NCI-H1694 (cell line): Measurements from ENCODE around the gene NDUFAF8.

Experiments used
- DNase-seq: peaks from one replicate; lab custom pipeline; 2025; lab: John Stamatoyannopoulos, UW

The NDUFAF8 gene

GRCh38 chr17:81239714-81240555 is 817 bp downstream of the NDUFAF8 start:
- no peak for DNase-seq

- DNase-seq: no peak
Measured at GRCh38 chr17:81240761-81241160, 1.6 kb downstream of the NDUFAF8 start.

- DNase-seq: no peak
Measured at GRCh38 chr17:81241203-81241602, 2.1 kb downstream of the NDUFAF8 start.

DNA sequence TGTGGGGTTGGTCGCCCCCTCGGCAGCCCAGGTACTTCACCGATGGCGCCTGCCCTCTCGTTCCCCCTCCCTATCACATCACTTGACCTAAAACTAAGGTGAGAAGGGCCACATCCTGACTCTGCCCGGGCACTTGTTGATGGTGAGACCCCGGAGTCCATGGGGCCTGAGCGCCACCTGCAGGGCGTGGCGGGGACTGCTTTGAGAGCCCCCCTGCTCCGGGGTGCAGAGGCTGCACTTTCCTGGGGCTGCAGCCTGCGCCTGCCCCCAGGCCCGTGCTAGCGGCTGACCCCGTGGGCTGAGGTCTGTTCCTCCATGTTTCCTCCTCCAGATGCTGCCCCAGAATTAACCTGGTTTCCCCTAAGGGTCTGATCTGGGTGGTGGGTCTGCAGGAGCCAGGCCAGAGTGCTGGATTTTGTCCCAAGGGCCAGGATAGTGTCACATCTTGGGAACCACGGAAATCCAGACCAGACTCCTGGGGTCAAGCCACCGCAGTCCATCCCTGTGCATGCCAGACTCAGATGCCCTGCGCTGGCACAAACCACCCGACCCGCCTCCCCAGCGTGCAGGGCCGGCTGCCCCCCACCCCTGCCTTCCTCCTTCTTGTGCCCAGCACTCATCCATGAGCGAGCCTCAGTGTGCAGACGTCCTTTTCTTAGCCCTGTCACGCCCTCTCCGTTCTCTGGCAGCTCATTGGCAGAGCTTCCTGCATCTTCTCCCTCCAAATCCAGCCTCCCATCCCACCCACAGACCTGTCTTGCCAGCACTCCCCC is 2.7 kb downstream of the NDUFAF8 start:
- DNase-seq: peak; percentile 25

- DNase-seq: no peak
Measured at GRCh38 chr17:81242421-81243332, 3.6 kb downstream of the NDUFAF8 start.

DNA sequence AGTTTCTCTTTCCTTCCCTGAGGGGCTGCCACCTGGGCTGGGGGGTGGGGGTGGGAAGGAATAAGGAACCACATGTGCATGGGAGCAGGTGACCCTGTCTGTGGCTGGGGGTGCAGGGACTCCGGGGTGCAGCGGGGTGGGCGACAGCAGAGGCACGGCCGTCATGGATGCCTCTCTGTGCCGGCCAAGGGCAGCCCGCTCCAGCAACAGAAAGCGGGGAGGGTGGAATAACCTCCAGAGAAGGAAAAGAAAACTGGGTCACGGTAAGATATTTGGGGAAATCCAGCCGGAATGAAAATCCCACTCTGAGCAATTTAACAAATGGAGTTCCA is 4.2 kb downstream of the NDUFAF8 start:
- no peak for DNase-seq

- DNase-seq: no peak
Measured at GRCh38 chr17:81244358-81245023, 5.4 kb downstream of the NDUFAF8 start.

DNA sequence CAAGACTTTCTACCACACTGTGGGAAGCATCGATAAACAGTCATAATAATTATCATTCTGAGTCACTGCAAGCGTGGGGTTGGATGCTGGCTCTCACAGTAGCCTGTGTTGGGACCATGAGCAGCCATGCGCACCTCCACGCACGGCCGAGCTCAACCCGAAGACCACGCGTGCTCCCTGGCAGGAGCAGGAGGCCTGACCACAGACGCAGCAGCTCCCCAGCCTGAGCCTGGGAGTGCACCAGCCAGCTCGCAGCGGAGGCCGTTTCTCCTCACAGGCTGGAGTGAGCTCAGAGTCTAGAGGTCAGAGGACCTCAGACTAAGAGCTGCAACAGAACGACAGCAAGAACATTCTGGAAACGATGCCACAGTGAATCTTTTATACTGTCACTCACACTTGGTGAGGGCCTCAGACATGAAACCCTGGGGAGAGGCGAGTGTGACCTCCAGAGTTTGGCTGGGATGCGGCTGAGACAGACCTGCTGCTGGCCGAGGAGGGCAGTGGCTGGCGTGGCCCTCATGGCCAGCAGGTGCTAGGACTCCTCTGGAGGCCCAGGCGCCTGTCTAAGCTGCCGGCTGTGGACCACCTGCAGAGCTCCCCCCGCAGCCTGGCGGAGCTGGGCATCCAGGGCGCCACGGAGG is 6.0 kb downstream of the NDUFAF8 start:
- DNase-seq: no peak

GRCh38 chr17:81245665-81246342 is 6.7 kb downstream of the NDUFAF8 start:
- no peak for DNase-seq

- DNase-seq: no peak
Measured at GRCh38 chr17:81246343-81246670, 7.2 kb downstream of the NDUFAF8 start.

DNA sequence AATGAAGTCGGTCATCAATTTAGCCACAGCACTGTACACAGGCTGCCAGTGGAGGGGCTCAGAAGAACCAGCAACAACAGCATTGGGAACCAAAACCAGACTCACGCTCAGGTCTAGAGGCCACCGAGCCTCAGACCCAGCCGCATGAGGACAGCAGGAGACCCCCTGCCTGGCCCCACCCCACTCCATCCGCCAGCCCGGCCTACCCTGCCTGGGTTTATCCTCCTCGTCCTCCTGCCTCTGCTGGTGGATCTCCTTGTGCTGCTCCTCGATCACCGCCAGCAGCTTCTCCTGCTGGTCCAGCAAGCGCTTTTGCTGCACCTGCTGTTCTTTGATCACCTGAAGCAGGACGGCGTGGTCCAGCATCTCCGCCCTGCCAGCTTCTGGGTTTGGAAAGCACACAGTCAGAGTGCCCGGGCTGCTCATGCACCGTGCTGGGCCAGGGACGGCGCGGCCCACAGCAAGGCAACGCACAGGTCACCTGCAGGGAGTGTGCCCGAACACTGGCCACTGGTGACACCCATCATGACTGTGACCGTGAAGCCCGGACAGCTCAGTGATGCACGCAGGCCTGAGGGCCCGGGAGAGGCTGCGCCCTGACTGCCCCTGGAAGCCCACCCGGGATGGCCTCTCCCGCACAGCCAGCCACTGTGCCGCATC is 7.7 kb downstream of the NDUFAF8 start:
- DNase-seq: no peak

DNA sequence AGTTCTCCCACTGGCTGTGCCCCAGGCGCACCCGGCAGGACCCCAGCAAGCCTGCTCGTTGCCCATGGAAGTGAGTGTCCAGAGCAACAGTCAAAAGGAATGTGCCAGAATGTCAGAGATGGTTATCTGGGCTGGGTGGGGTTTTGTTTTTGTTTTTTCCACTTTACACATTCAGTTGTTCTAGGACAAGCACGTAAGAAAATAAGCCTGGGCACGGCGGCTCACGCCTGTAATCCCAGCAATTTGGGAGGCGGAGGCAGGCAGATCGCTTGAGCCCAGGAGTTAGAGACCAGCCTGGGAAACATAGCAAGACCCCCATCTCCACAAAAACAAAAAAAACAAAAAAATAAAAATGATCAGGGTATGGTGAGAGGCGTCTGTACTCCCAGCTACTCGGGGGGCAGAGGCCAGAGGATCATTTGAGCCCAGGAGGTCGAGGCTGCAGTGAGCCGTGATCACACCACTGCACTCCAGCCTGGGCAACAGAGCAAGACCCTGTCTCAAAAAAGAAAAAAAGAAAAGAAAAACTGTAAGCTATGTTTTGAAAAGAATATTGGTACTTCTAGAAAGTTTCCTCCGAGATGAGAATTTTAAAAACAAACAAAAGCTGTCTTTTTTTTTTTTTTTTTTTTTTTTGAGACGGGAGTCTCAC is 8.3 kb downstream of the NDUFAF8 start:
- DNase-seq: no peak

- DNase-seq: no peak
Measured at GRCh38 chr17:81248649-81249048, 9.5 kb downstream of the NDUFAF8 start.

DNA sequence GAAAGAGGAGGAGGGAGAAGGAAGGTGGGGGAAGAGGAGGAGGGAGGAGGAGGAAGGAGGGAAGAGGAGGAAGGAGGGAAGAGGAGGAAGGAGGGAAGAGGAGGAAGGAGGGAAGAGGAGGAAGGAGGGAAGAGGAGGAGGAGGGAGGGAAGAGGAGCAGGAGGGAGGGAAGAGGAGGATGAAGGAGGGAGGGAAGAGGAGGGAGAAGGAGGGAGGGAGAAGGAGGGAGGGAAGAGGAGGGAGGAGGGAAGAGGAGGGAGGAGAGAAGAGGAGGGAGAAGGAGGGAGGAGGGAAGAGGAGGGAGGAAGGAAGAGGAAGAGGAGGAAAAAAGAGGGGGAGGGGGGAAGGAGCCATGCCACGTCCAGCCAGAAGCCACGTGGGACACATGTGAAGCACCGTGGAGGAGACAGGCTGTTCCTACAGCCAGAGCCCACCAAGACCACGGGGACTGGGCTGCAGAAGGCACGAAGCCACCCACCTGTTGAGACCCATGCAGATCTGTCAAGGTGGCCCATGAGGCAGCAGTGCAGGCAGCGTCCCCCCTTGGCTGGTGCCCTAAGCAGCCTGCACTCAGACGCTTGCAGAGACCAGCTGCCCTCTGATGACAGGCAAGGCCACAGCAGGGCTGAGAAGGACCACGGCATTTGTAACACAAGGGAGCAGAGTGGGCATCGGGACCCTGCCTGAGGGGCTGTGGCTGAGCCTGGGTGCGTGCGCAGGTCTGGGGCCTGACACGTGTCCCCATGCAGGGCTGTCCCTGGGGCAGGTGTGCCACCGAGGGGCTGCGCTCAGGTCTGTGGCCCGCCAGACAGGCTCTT is 10.3 kb downstream of the NDUFAF8 start:
- no peak for DNase-seq

- DNase-seq: no peak
Measured at GRCh38 chr17:81250286-81251093, 11.4 kb downstream of the NDUFAF8 start.

GRCh38 chr17:81251094-81251708 is 12.1 kb downstream of the NDUFAF8 start:
- DNase-seq: no peak

DNA sequence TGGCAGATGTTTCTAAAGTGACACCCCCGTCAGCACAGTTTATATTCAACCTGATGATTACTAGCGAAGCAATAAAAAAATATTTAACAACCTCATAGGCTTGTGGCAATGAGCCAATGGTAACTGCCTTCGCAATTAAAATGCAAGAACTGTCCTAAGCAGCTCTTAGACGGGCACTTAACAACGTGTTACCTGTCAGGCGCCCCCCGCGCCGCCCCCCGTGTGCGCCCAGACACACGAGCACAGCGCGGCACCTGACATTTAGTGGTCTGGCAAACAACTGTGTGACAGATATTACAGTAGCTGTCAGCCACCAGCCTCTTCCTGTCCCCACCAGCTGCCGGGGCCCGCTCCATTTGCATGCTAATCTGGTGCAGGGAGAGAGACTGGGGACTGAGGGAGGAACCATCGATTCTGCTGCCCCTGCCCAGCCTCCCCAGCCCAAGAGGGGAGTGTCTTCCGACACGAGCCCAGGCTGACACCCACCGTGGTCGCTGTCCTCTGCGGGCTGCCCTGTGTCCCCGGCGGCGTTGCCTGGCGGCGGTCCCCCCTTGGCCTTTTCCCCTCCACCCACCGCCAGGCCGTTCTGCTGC is 12.7 kb downstream of the NDUFAF8 start:
- DNase-seq: peak; percentile 92
